ENCODE results near the gene LETM1.

DNA sequence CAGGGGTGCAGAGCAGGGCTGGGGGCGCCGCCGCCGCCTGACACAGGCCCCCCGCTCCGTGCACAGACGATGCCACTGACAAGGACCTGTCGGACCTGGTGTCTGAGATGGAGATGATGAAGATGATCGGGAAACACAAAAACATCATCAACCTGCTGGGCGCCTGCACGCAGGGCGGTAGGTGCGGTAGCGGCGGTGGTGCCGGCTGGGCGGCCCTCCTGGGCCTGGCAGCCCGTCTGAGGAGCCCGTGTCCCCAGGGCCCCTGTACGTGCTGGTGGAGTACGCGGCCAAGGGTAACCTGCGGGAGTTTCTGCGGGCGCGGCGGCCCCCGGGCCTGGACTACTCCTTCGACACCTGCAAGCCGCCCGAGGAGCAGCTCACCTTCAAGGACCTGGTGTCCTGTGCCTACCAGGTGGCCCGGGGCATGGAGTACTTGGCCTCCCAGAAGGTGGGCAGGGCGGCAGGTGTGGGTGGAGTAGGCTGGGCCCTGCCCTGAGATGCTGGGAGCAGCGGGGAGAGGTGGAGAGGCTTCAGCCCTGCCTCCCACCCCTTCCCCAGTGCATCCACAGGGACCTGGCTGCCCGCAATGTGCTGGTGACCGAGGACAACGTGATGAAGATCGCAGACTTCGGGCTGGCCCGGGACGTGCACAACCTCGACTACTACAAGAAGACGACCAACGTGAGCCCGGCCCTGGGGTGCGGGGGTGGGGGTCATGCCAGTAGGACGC is 50.3 kb downstream of the LETM1 start:
- no peak for TF ChIP-seq POLR2A (IDR thresholded peaks at IDR 0.05; ENCODE audit: low read depth, low read length)
- no peak for TF ChIP-seq TAF1 (IDR thresholded peaks at IDR 0.05; ENCODE audit: low read depth, low read length)
